K562 (cell line): ENCODE results near the gene FBXO4. TPM values are rescaled to one million over a fixed set of nuclear protein-coding genes. Genes with fewer than 3 reads are reported as not detected.

Source experiments
- GTF2E2 ChIP-seq: fragments of 200-800 bp; sonication (Bioruptor generic); IDR thresholded peaks from 2 replicates; pipeline ENCODE4 v1.6.1; 2016; ENCODE audit warnings: missing genetic modification characterization, missing compliant biosample characterization
- HNRNPL ChIP-seq: fragments of 200-400 bp; formaldehyde crosslinking; IDR thresholded peaks from 2 replicates; pipeline ENCODE4 v1.6.1; 2017; ENCODE audit warnings: low read depth, mild to moderate bottlenecking, low read length
- MGA ChIP-seq: fragments of 450-650 bp; IDR thresholded peaks from 2 replicates; pipeline ENCODE4 v1.6.1; 2016; ENCODE audit warnings: mild to moderate bottlenecking, moderate library complexity
- SMARCE1 ChIP-seq: fragments of 450-650 bp; IDR thresholded peaks from 2 replicates; pipeline ENCODE4 v1.7.1; 2016; ENCODE audit warnings: mild to moderate bottlenecking
- TGIF2 ChIP-seq: sonication (generic); formaldehyde crosslinking; IDR thresholded peaks from 2 replicates; pipeline ENCODE4 v1.8.1; 2022; ENCODE audit warnings: mild to moderate bottlenecking, missing genetic modification reagents, moderate library complexity
- ZBTB1 ChIP-seq: sonication (generic); formaldehyde crosslinking; IDR thresholded peaks from 2 replicates; pipeline ENCODE4 v1.8.1; 2023; ENCODE audit warnings: missing genetic modification reagents, low read depth, mild to moderate bottlenecking, borderline replicate concordance
- ZNF134 ChIP-seq: fragments of 250-450 bp; sonication (Bioruptor Pico); conservative IDR thresholded peaks from 2 replicates; pipeline ENCODE4 v1.4.0; 2020
- polyA plus RNA-seq, 8 experiments: library from polyadenylated mRNA; depleted of rRNA in 4 of 8; stranded (reverse) in 5 of 8; unstranded in 3 of 8; fragments of >200 nt; fragmentation: Nextera tagmentation in 2 of 8; fragmentation: Illumina TruSeq in 1 of 8; extraction: Ambion mirVana in 2 of 8; extraction: Trizol in 1 of 8; gene quantifications; 2 replicates each; pipeline versions ENCODE4 v1.2.1 to v1.2.3, GENCODE V29; 2011 to 2014; ENCODE audit warnings: inconsistent platforms in 1 of 8, missing spikeins in 1 of 8
- total RNA-seq, 7 experiments: library from RNA; depleted of rRNA in 6 of 7; stranded (reverse); fragments of >200 nt in 6 of 7; fragmentation: Illumina TruSeq in 2 of 7; extraction: Trizol in 2 of 7; gene quantifications; 2 replicates each; pipeline versions ENCODE4 v1.2.1 to v1.2.3, GENCODE V29; 2011 to 2021; ENCODE audit warnings: low replicate concordance in 1 of 7
- TF ChIP-seq, protein P1 (sequence below): fragments of 450-650 bp; IDR thresholded peaks from 2 replicates; pipeline ENCODE4 v1.6.1; 2014; ENCODE audit warnings: low read depth, mild to moderate bottlenecking, moderate library complexity, borderline replicate concordance
- TF ChIP-seq, protein P2 (sequence below): fragments of 250-450 bp; sonication (Bioruptor Pico); IDR thresholded peaks from 2 replicates; pipeline ENCODE4 v1.9.0; 2021; ENCODE audit warnings: mild to moderate bottlenecking, inconsistent platforms

The FBXO4 gene
- total and polyA plus RNA-seq, 9 of the 15 experiments (the other 6 are each of a cell fraction or from before 2014, with no cell fraction given) = 5.9 to 33.4 (median 19.6) TPM

DNA sequence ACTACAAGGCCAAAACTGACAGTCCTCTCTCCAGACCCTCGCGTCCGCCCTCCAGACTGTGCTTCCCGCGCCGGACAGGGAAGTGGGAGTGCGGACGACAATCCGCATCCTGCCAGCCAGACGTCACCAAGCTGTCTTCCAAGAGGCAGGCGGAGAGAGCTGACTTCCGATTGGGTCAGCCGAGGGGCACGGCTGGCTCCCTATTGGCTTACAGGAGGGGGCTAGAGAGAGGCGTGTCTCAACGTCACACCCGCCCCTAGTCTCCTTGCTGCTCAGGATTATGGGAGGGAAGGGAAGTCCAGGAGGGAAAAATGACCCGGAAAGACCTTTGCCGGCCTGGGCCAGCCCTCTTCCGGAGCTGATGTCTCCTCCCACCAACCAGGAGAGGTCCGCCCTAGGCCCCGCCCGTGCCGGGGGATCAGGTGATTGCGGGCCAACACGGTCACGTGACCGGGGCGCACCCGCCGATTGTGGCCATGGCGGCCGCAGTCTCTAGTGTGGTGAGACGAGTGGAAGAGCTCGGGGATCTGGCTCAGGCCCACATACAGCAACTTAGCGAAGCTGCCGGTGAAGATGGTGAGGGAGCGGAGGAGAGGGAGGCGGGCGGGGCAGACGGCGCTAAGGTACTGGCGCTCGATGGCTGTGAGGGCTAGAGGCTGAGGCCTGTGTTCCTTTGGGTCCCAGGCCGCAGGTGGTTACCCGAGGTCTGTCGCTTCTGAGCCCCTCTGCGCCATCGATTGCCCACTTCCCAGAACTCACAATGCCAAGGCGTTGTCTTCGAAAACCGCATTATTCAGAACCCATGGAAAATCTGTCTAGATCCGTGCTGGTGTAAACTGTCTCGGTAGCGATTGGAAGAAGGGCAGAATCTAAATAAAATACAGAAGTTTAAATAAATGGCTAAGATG lies 20.9 kb upstream of the FBXO4 start, which contains the start of gene RIMOC1 (continued):
- peak; percentile 83 for TF ChIP-seq MGA
- TF ChIP-seq ZBTB1 (CRISPR knock-in tag) = no peak; the same call in 1 of the 2 replicates
- peak; percentile 49; the same call in 1 of the 2 replicates for TF ChIP-seq TGIF2 (CRISPR knock-in tag)
- TF ChIP-seq HNRNPL = no peak
- TF ChIP-seq, protein P1, sequence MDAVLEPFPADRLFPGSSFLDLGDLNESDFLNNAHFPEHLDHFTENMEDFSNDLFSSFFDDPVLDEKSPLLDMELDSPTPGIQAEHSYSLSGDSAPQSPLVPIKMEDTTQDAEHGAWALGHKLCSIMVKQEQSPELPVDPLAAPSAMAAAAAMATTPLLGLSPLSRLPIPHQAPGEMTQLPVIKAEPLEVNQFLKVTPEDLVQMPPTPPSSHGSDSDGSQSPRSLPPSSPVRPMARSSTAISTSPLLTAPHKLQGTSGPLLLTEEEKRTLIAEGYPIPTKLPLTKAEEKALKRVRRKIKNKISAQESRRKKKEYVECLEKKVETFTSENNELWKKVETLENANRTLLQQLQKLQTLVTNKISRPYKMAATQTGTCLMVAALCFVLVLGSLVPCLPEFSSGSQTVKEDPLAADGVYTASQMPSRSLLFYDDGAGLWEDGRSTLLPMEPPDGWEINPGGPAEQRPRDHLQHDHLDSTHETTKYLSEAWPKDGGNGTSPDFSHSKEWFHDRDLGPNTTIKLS = peak; percentile 11; the same call in 1 of the 2 replicates
- TF ChIP-seq ZNF134 (CRISPR knock-in tag) = 0 out of 2 replicates have a peak, but pooled peaks have one; percentile 26
- TF ChIP-seq, protein P2, sequence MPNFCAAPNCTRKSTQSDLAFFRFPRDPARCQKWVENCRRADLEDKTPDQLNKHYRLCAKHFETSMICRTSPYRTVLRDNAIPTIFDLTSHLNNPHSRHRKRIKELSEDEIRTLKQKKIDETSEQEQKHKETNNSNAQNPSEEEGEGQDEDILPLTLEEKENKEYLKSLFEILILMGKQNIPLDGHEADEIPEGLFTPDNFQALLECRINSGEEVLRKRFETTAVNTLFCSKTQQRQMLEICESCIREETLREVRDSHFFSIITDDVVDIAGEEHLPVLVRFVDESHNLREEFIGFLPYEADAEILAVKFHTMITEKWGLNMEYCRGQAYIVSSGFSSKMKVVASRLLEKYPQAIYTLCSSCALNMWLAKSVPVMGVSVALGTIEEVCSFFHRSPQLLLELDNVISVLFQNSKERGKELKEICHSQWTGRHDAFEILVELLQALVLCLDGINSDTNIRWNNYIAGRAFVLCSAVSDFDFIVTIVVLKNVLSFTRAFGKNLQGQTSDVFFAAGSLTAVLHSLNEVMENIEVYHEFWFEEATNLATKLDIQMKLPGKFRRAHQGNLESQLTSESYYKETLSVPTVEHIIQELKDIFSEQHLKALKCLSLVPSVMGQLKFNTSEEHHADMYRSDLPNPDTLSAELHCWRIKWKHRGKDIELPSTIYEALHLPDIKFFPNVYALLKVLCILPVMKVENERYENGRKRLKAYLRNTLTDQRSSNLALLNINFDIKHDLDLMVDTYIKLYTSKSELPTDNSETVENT (CRISPR knock-in tag) = peak; percentile 93
- peak; percentile 99 for TF ChIP-seq GTF2E2 (tag)
- TF ChIP-seq SMARCE1 = peak; percentile 29
